GM19438 (cell line): ENCODE data around the gene VPS72.

Source experiments
- ATAC-seq: cut with Tn5 transposase; IDR thresholded peaks from one replicate; pipeline ENCODE4 v1.9.1; 2021; ENCODE audit warnings: low read depth; ENCODE audit not compliant: unreplicated experiment

VPS72 gene

GRCh38 chr1:151146072-151146411 is 44.0 kb downstream of the VPS72 start:
- ATAC-seq, result peak; percentile 5

GRCh38 chr1:151145304-151146071 is 44.5 kb downstream of the VPS72 start:
- ATAC-seq, result no peak

- ATAC-seq, result no peak
These were observed 45.3 kb downstream of the VPS72 start for GRCh38 chr1:151144474-151145303.

- no peak for ATAC-seq
These were observed 46.0 kb downstream of the VPS72 start for GRCh38 chr1:151143986-151144385.

- ATAC-seq, result no peak
These were observed 47.0 kb downstream of the VPS72 start for GRCh38 chr1:151143057-151143435.

- no peak for ATAC-seq
These were observed 47.5 kb downstream of the VPS72 start for GRCh38 chr1:151142411-151143056.

GRCh38 chr1:151137789-151138188 is 52.2 kb downstream of the VPS72 start:
- no peak for ATAC-seq

GRCh38 chr1:151135433-151136385 is 54.3 kb downstream of the VPS72 start:
- no peak for ATAC-seq

GRCh38 chr1:151134991-151135390 is 55.0 kb downstream of the VPS72 start:
- ATAC-seq, result no peak

GRCh38 chr1:151134396-151134795 is 55.6 kb downstream of the VPS72 start:
- ATAC-seq, result no peak

- no peak for ATAC-seq
These were observed 56.8 kb downstream of the VPS72 start for GRCh38 chr1:151133018-151133806.

GRCh38 chr1:151132335-151133017 is 57.5 kb downstream of the VPS72 start:
- ATAC-seq, result no peak

GRCh38 chr1:151131701-151132334 is 58.2 kb downstream of the VPS72 start:
- no peak for ATAC-seq

GRCh38 chr1:151130987-151131586 is 58.9 kb downstream of the VPS72 start:
- peak; percentile 89 for ATAC-seq

- ATAC-seq, result no peak
These were observed 61.2 kb downstream of the VPS72 start for GRCh38 chr1:151128800-151129199.
